IMR-90 (cell line): ENCODE results near the gene ANLN. TPM values are rescaled to one million over a fixed set of nuclear protein-coding genes. Genes with fewer than 3 reads are reported as not detected.

Experiments used
- ATAC-seq: fragments of 200-7000 bp; cut with Tn5 transposase; 2 replicates; pipeline ENCODE4 v1.9.1; 2020; ENCODE audit warnings: low read depth, mild to moderate bottlenecking, moderate library complexity
- BruUV-seq: library from RNA; stranded (reverse); fragments of 400-500 nt; replicated peaks from 2 replicates; lab custom pipeline; 2021; lab: Mats Ljungman, UMichigan
- CTCF ChIA-PET: fragments of 300-600 bp; formaldehyde crosslinking; extraction: SDS; loops from one replicate; lab custom pipeline; 2021; ENCODE audit warnings: antibody characterized with exemption; lab: Yijun Ruan, JAX
- POLR2A ChIA-PET: fragments of 300-600 bp; sonication (Branson Sonifier 250); formaldehyde crosslinking; loops from one replicate; lab custom pipeline; 2022; ENCODE audit warnings: antibody characterized with exemption; ENCODE audit not compliant: unreplicated experiment; lab: Charles Lee
- DNase-seq: peaks from one replicate; pipeline ENCODE4 v3.0.0; 2013
- H2AFZ ChIP-seq: replicated peaks from 2 replicates; pipeline ENCODE3; 2013; ENCODE audit warnings: low read length, mild to moderate bottlenecking; ENCODE audit not compliant: poor library complexity
- H2AK5ac ChIP-seq: 2 replicates; pipeline ENCODE4 v1.6.1; 2013; ENCODE audit warnings: low read depth, low read length, inconsistent platforms
- H2AK9ac ChIP-seq: replicated peaks from 2 replicates; pipeline ENCODE3; 2013; ENCODE audit warnings: mild to moderate bottlenecking, low read depth, low read length, moderate library complexity; ENCODE audit not compliant: poor library complexity
- H2BK120ac ChIP-seq: 2 replicates; pipeline ENCODE4 v1.6.1; 2013; ENCODE audit warnings: low read depth, low read length, inconsistent platforms
- H2BK15ac ChIP-seq: 3 replicates; pipeline ENCODE4 v1.6.1; 2013; ENCODE audit warnings: low read depth, low read length, inconsistent platforms
- H2BK20ac ChIP-seq: 2 replicates; pipeline ENCODE4 v1.6.1; 2013; ENCODE audit warnings: low read depth, mild to moderate bottlenecking, inconsistent platforms, low read length, moderate library complexity
- H2BK5ac ChIP-seq: 2 replicates; pipeline ENCODE4 v1.6.1; 2013; ENCODE audit warnings: mild to moderate bottlenecking, low read depth, low read length, inconsistent platforms; ENCODE audit not compliant: poor library complexity, severe bottlenecking
- H3K14ac ChIP-seq: replicated peaks from 2 replicates; pipeline ENCODE4 v1.6.1; 2013; ENCODE audit warnings: low read depth, low read length, inconsistent platforms
- H3K18ac ChIP-seq: 2 replicates; pipeline ENCODE4 v1.6.1; 2013; ENCODE audit warnings: low read depth, low read length, control low read depth
- H3K23ac ChIP-seq: 2 replicates; pipeline ENCODE4 v1.6.1; 2013; ENCODE audit warnings: low read depth, low read length, inconsistent platforms
- H3K27ac ChIP-seq: 2 replicates; pipeline ENCODE4 v1.5.1; 2013; ENCODE audit warnings: mild to moderate bottlenecking, control low read depth, low read length; ENCODE audit not compliant: insufficient read depth
- H3K27me3 ChIP-seq: 2 replicates; pipeline ENCODE4 v1.6.1; 2013; ENCODE audit warnings: low read length; ENCODE audit not compliant: control insufficient read depth, insufficient read depth
- H3K36me3 ChIP-seq: 2 replicates; pipeline ENCODE4 v1.6.1; 2013; ENCODE audit warnings: low read length, mixed read lengths; ENCODE audit not compliant: control insufficient read depth, insufficient read depth
- H3K4ac ChIP-seq: 2 replicates; pipeline ENCODE4 v1.6.1; 2013; ENCODE audit warnings: low read depth, low read length, inconsistent platforms
- H3K4me1 ChIP-seq: 2 replicates; pipeline ENCODE4 v1.6.1; 2013; ENCODE audit warnings: low read length, mixed read lengths; ENCODE audit not compliant: control insufficient read depth, insufficient read depth
- H3K4me2 ChIP-seq: 2 replicates; pipeline ENCODE4 v1.6.1; 2013; ENCODE audit warnings: low read depth, mild to moderate bottlenecking, control low read depth, low read length, moderate library complexity
- H3K4me3 ChIP-seq: 2 replicates; pipeline ENCODE4 v1.5.1; 2013; ENCODE audit warnings: low read depth, mild to moderate bottlenecking, control low read depth, low read length, moderate library complexity; ENCODE audit not compliant: insufficient read depth
- H3K56ac ChIP-seq: 2 replicates; pipeline ENCODE4 v1.6.1; 2013; ENCODE audit warnings: low read length, inconsistent platforms; ENCODE audit not compliant: insufficient read depth; ENCODE audit errors: extremely low read depth
- H3K79me1 ChIP-seq, 2 experiments: 2 replicates each; pipeline ENCODE4 v1.6.1; 2013; ENCODE audit warnings: low read length in 2 of 2, inconsistent platforms in 1 of 2, low read depth in 1 of 2
- H3K9ac ChIP-seq: 2 replicates; pipeline ENCODE4 v1.6.1; 2013; ENCODE audit warnings: low read depth, low read length, control low read depth
- H3K9me1 ChIP-seq: 2 replicates; pipeline ENCODE4 v1.6.1; 2013; ENCODE audit warnings: low read length, inconsistent platforms; ENCODE audit not compliant: insufficient read depth
- H3K9me3 ChIP-seq: 2 replicates; pipeline ENCODE4 v1.6.1; 2013; ENCODE audit warnings: low read length; ENCODE audit not compliant: control insufficient read depth, insufficient read depth
- H4K20me1 ChIP-seq: 2 replicates; pipeline ENCODE4 v1.6.1; 2013; ENCODE audit warnings: low read length, inconsistent platforms; ENCODE audit not compliant: insufficient read depth
- H4K5ac ChIP-seq: 2 replicates; pipeline ENCODE4 v1.6.1; 2013; ENCODE audit warnings: mild to moderate bottlenecking, low read depth, low read length, control low read depth
- H4K8ac ChIP-seq, 2 experiments: 2 replicates each; pipeline ENCODE4 v1.6.1; 2013; ENCODE audit warnings: low read depth in 2 of 2, low read length in 2 of 2, control low read depth in 1 of 2, inconsistent platforms in 1 of 2
- H4K91ac ChIP-seq: 2 replicates; pipeline ENCODE4 v1.6.1; 2013; ENCODE audit warnings: low read depth, low read length, inconsistent platforms; ENCODE audit not compliant: insufficient read depth
- BHLHE40 ChIP-seq: fragments of 150-350 bp; IDR thresholded peaks from 2 replicates; pipeline ENCODE4 v1.6.1; 2016; ENCODE audit warnings: mild to moderate bottlenecking, low read depth, low read length
- MAZ ChIP-seq: IDR thresholded peaks from 2 replicates; pipeline ENCODE4 v1.6.1; 2012; ENCODE audit warnings: low read depth, mild to moderate bottlenecking, low read length, improper control_type of control experiment, moderate library complexity, borderline replicate concordance
- MXI1 ChIP-seq: IDR thresholded peaks from 2 replicates; pipeline ENCODE4 v1.6.1; 2012; ENCODE audit warnings: low read depth, mild to moderate bottlenecking, low read length, moderate library complexity, borderline replicate concordance
- RCOR1 ChIP-seq: IDR thresholded peaks from 2 replicates; pipeline ENCODE4 v1.6.1; 2012; ENCODE audit warnings: mild to moderate bottlenecking, low read length, improper control_type of control experiment; ENCODE audit not compliant: insufficient replicate concordance
- WGBS, 2 experiments: methylation state at CpG; one replicate each; pipeline versions ENCODE4 v1.1.5 to v1.1.7; 2013; ENCODE audit warnings: missing lambda C conversion rate in 2 of 2; ENCODE audit not compliant: insufficient read length in 1 of 2; ENCODE audit errors: extremely low coverage in 2 of 2; 5-methylcytosine and 5-hydroxymethylcytosine counted together
- dilution Hi-C: fragments of 300-500 bp; cut with HindIII; formaldehyde crosslinking; loops from one replicate; pipeline ENCODE4 v1.14.3; 2018; ENCODE audit warnings: low sequenced_read_pairs; ENCODE audit not compliant: unreplicated experiment
- in situ Hi-C: fragments of 300-500 bp; cut with MboI; formaldehyde crosslinking; loops from 3 replicates; pipeline ENCODE4 v1.14.3; 2019; ENCODE audit warnings: low sequenced_read_pairs, inconsistent platforms, mixed read lengths
- intact Hi-C: fragments of 100-400 bp; cut with micrococcal nuclease; formaldehyde crosslinking; loops from 2 replicates; pipeline ENCODE4 v1.10.0; 2022
- polyA plus RNA-seq, 3 experiments: library from polyadenylated mRNA; depleted of rRNA; stranded (reverse); fragments of >200 nt; gene quantifications; 2 replicates each; pipeline ENCODE4 v1.2.3, GENCODE V29; 2012; ENCODE audit warnings: low replicate concordance in 1 of 3
- total RNA-seq: library from RNA; depleted of rRNA; stranded (reverse); fragments of >200 nt; gene quantifications from 2 replicates; pipeline ENCODE4 v1.2.3, GENCODE V29; 2012

Gene ANLN
- total and polyA plus RNA-seq, 2 of the 4 experiments (the other 2 are of a cell fraction) = 60.5 to 276 TPM

- H3K4me2 ChIP-seq = no peak overlapping the region
- H3K79me1 ChIP-seq = no peaks in the 10 kb centered on the region
- H2AFZ ChIP-seq = no peak overlapping the region
- H3K9me1 ChIP-seq = no peaks in the 10 kb centered on the region
- H2BK120ac ChIP-seq = no peak overlapping the region
- no peak overlapping the region for H2BK15ac ChIP-seq
- H3K4me3 ChIP-seq = no peak overlapping the region
- H3K4ac ChIP-seq = no peak overlapping the region
- DNase-seq (no peak), ATAC-seq (no peak)
- H3K9ac ChIP-seq = no peak overlapping the region
- no peaks in the 10 kb centered on the region; the same call in 1 of the 2 replicates for H3K27me3 ChIP-seq
- H3K27ac ChIP-seq = no peak overlapping the region
- no peak overlapping the region for H2BK20ac ChIP-seq
- in situ Hi-C loops (loop anchor here (25.0 kb wide), 1 partner anchor 631 kb away; no protein-coding TSS in a partner anchor), dilution Hi-C loops (no loop called here), intact Hi-C loops (no loop called here)
- H4K8ac ChIP-seq = no peak overlapping the region
- BruUV-seq = no TSS peak
- no peak overlapping the region for H3K56ac ChIP-seq
- H2AK9ac ChIP-seq = no peak overlapping the region
- H3K18ac ChIP-seq = no peak overlapping the region
- WGBS, 2 experiments = no CpG with 5 or more reads among the region's 1 CpG
- TF ChIP-seq RCOR1 = no peak
- TF ChIP-seq MXI1 = no peak
- TF ChIP-seq MAZ = no peak
- no peak for TF ChIP-seq BHLHE40
- no peaks in the 10 kb centered on the region; the same call in 1 of the 2 replicates for H3K9me3 ChIP-seq
- no peaks in the 10 kb centered on the region for H3K36me3 ChIP-seq
- no peak overlapping the region for H2BK5ac ChIP-seq
- H4K20me1 ChIP-seq = no peaks in the 10 kb centered on the region
- no peak overlapping the region for H4K91ac ChIP-seq
- no peak overlapping the region for H4K5ac ChIP-seq
- ChIA-PET POLR2A (no interaction called here), CTCF (no interaction called here)
- no peak overlapping the region for H3K23ac ChIP-seq
- no peaks in the 10 kb centered on the region for H3K4me1 ChIP-seq
- no peak overlapping the region for H3K14ac ChIP-seq
- H2AK5ac ChIP-seq = no peak overlapping the region
Observed at GRCh38 chr7:36343548-36343947, 46.1 kb upstream of the ANLN start.
